LNCAP (cell line): ENCODE measurements around the gene RFC2.

Source experiments
- CTCF ChIP-seq: fragments of 450-650 bp; IDR thresholded peaks from 2 replicates; pipeline ENCODE4 v1.5.1; 2017; ENCODE audit warnings: mild to moderate bottlenecking

The RFC2 gene

GRCh38 chr7:74181821-74182220 is 72.4 kb downstream of the RFC2 start:
- TF ChIP-seq CTCF, result no peak
